ENCODE results near the gene COL27A1.

DNA sequence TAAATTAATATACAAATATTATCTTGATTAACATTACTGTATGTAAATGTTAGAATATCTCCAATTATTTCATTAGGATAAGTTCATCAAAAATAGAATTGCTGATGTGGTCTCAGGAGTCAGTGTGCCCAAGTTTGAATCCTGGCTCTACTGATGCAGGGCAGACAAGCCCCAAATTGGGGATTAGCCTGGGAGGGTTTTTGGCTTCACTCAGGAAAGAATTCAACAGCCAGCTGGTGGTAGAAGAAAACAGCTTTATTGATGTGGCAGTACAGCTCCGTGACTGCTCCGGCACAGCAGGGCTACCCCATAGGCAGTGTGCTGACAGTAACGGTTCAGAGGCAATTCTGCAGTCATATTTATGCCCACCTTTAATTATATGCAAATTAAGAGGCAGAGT is 32.5 kb downstream of the COL27A1 start:
- TF ChIP-seq POLR2AphosphoS5 (IDR thresholded peaks at IDR 0.05; ENCODE audit: insufficient read depth, low read depth, low read length) = no peak
- TF ChIP-seq EZH2 (IDR thresholded peaks at IDR 0.05; ENCODE audit: borderline replicate concordance, low read depth, low read length, severe bottlenecking) = no peak

Measured in endothelial cell of umbilical vein (primary cell).